HEK293 (cell line): ENCODE measurements around the gene AVEN.

Experiments used
- CTCF ChIA-PET: fragments of 350-600 bp; formaldehyde crosslinking; extraction: SDS; loops from one replicate; lab custom pipeline; 2021; ENCODE audit warnings: antibody characterized with exemption; lab: Yijun Ruan, JAX
- POLR2A ChIA-PET: fragments of 300-600 bp; formaldehyde crosslinking; extraction: SDS; loops from one replicate; lab custom pipeline; 2020; ENCODE audit warnings: antibody characterized with exemption, inconsistent platforms; lab: Yijun Ruan, JAX
- H3K27ac ChIP-seq: fragments of 200-500 bp; sonication (Bioruptor generic); 2 replicates; pipeline ENCODE4 v1.5.1; 2014; ENCODE audit warnings: low read depth, low read length, control low read depth, inconsistent platforms; ENCODE audit errors: extremely low read depth
- H3K36me3 ChIP-seq, 2 experiments: fragments of 200-500 bp in 1 of 2; sonication (Bioruptor generic) in 1 of 2; 1 replicate in 1 of 2; 2 replicates in 1 of 2; pipeline ENCODE4 v1.5.1; 2014 to 2017; ENCODE audit warnings: inconsistent platforms in 2 of 2, low read length in 2 of 2; ENCODE audit not compliant: control insufficient read depth in 2 of 2, insufficient read depth in 1 of 2
- H3K4me1 ChIP-seq: fragments of 200-500 bp; sonication (Bioruptor generic); 2 replicates; pipeline ENCODE4 v1.5.1; 2014; ENCODE audit warnings: mild to moderate bottlenecking, low read length, inconsistent platforms; ENCODE audit not compliant: control insufficient read depth, insufficient read depth
- H3K4me3 ChIP-seq: 2 replicates; pipeline ENCODE4 v1.5.1; 2011; ENCODE audit warnings: low read depth, mild to moderate bottlenecking, control low read depth, low read length, moderate library complexity
- H3K9me3 ChIP-seq: fragments of 200-500 bp; sonication (Bioruptor generic); 2 replicates; pipeline ENCODE4 v1.5.1; 2014; ENCODE audit warnings: low read depth, low read length, inconsistent platforms; ENCODE audit not compliant: control insufficient read depth, insufficient read depth
- BCL11A ChIP-seq: fragments of 450-650 bp; formaldehyde crosslinking; IDR thresholded peaks from 2 replicates; pipeline ENCODE4 v1.5.1; 2016; ENCODE audit warnings: low read depth, missing biosample characterization, missing genetic modification characterization
- EGR2 ChIP-seq: fragments of 450-650 bp; formaldehyde crosslinking; IDR thresholded peaks from 2 replicates; pipeline ENCODE4 v1.5.1; 2016; ENCODE audit warnings: low read depth, missing biosample characterization, missing genetic modification characterization
- GLI4 ChIP-seq: fragments of 450-650 bp; formaldehyde crosslinking; IDR thresholded peaks from 2 replicates; pipeline ENCODE4 v1.5.1; 2016; ENCODE audit warnings: missing biosample characterization, missing genetic modification characterization
- GLIS1 ChIP-seq: fragments of 450-650 bp; formaldehyde crosslinking; IDR thresholded peaks from 2 replicates; pipeline ENCODE4 v1.5.1; 2016; ENCODE audit warnings: missing biosample characterization, missing genetic modification characterization
- GLIS2 ChIP-seq: fragments of 450-650 bp; formaldehyde crosslinking; IDR thresholded peaks from 2 replicates; pipeline ENCODE4 v1.5.1; 2016; ENCODE audit warnings: missing biosample characterization, missing genetic modification characterization
- KLF1 ChIP-seq: fragments of 450-650 bp; formaldehyde crosslinking; IDR thresholded peaks from 2 replicates; pipeline ENCODE4 v1.5.1; 2016; ENCODE audit warnings: missing biosample characterization, missing genetic modification characterization
- KLF10 ChIP-seq: fragments of 450-650 bp; IDR thresholded peaks from 2 replicates; pipeline ENCODE4 v1.5.1; 2018; ENCODE audit warnings: missing biosample characterization, mild to moderate bottlenecking, missing genetic modification characterization
- KLF7 ChIP-seq: fragments of 450-650 bp; formaldehyde crosslinking; IDR thresholded peaks from 2 replicates; pipeline ENCODE4 v1.5.1; 2016; ENCODE audit warnings: missing biosample characterization, missing genetic modification characterization, borderline replicate concordance
- KLF9 ChIP-seq: fragments of 450-650 bp; formaldehyde crosslinking; IDR thresholded peaks from 2 replicates; pipeline ENCODE4 v1.5.1; 2016; ENCODE audit warnings: missing biosample characterization, missing genetic modification characterization, low read depth
- SP2 ChIP-seq: fragments of 450-650 bp; formaldehyde crosslinking; IDR thresholded peaks from 2 replicates; pipeline ENCODE4 v1.5.1; 2016; ENCODE audit warnings: missing biosample characterization, missing genetic modification characterization
- SP3 ChIP-seq: fragments of 450-650 bp; formaldehyde crosslinking; IDR thresholded peaks from 2 replicates; pipeline ENCODE4 v1.5.1; 2016; ENCODE audit warnings: missing biosample characterization, missing genetic modification characterization
- SP7 ChIP-seq: fragments of 450-650 bp; formaldehyde crosslinking; IDR thresholded peaks from 2 replicates; pipeline ENCODE4 v1.5.1; 2016; ENCODE audit warnings: missing biosample characterization, missing genetic modification characterization
- ZEB2 ChIP-seq: fragments of 450-650 bp; formaldehyde crosslinking; IDR thresholded peaks from 2 replicates; pipeline ENCODE4 v1.5.1; 2016; ENCODE audit warnings: missing biosample characterization, missing genetic modification characterization
- ZFHX2 ChIP-seq: fragments of 450-650 bp; formaldehyde crosslinking; conservative IDR thresholded peaks from 2 replicates; pipeline ENCODE4 v1.5.1; 2016; ENCODE audit warnings: missing biosample characterization, missing genetic modification characterization
- ZIC2 ChIP-seq: fragments of 450-650 bp; formaldehyde crosslinking; IDR thresholded peaks from 2 replicates; pipeline ENCODE4 v1.5.1; 2016; ENCODE audit warnings: missing biosample characterization, missing genetic modification characterization
- ZNF112 ChIP-seq: fragments of 450-650 bp; formaldehyde crosslinking; IDR thresholded peaks from 2 replicates; pipeline ENCODE4 v1.5.0; 2017; ENCODE audit warnings: missing biosample characterization, missing genetic modification characterization
- ZNF146 ChIP-seq: fragments of 450-650 bp; formaldehyde crosslinking; IDR thresholded peaks from 2 replicates; pipeline ENCODE4 v1.5.1; 2016; ENCODE audit warnings: missing biosample characterization, missing genetic modification characterization
- ZNF19 ChIP-seq: fragments of 450-650 bp; formaldehyde crosslinking; IDR thresholded peaks from 2 replicates; pipeline ENCODE4; 2016; ENCODE audit warnings: missing biosample characterization, missing genetic modification characterization, low read depth
- ZNF214 ChIP-seq: fragments of 450-650 bp; formaldehyde crosslinking; IDR thresholded peaks from 2 replicates; pipeline ENCODE4 v1.5.1; 2017; ENCODE audit warnings: missing biosample characterization, mild to moderate bottlenecking, missing genetic modification characterization, borderline replicate concordance
- ZNF24 ChIP-seq: fragments of 450-650 bp; formaldehyde crosslinking; IDR thresholded peaks from 2 replicates; pipeline ENCODE4 v1.5.1; 2016; ENCODE audit warnings: missing biosample characterization, missing genetic modification characterization
- ZNF324 ChIP-seq: fragments of 450-650 bp; formaldehyde crosslinking; IDR thresholded peaks from 2 replicates; pipeline ENCODE4 v1.5.1; 2016; ENCODE audit warnings: missing biosample characterization, missing genetic modification characterization
- ZNF335 ChIP-seq: fragments of 450-650 bp; formaldehyde crosslinking; conservative IDR thresholded peaks from 2 replicates; pipeline ENCODE4 v1.5.1; 2016; ENCODE audit warnings: missing biosample characterization, missing genetic modification characterization
- ZNF416 ChIP-seq: fragments of 450-650 bp; formaldehyde crosslinking; IDR thresholded peaks from 2 replicates; pipeline ENCODE4 v1.5.1; 2016; ENCODE audit warnings: missing biosample characterization, missing genetic modification characterization
- ZNF433 ChIP-seq: fragments of 450-650 bp; formaldehyde crosslinking; IDR thresholded peaks from 2 replicates; pipeline ENCODE4 v1.5.1; 2016; ENCODE audit warnings: missing biosample characterization, missing genetic modification characterization, low read depth
- ZNF560 ChIP-seq: fragments of 450-650 bp; formaldehyde crosslinking; IDR thresholded peaks from 2 replicates; pipeline ENCODE4 v1.5.1; 2017; ENCODE audit warnings: missing biosample characterization, missing genetic modification characterization, borderline replicate concordance
- ZNF658 ChIP-seq: fragments of 450-650 bp; formaldehyde crosslinking; IDR thresholded peaks from 2 replicates; pipeline ENCODE4; 2016; ENCODE audit warnings: missing biosample characterization, missing genetic modification characterization
- ZNF776 ChIP-seq: fragments of 450-650 bp; formaldehyde crosslinking; IDR thresholded peaks from 2 replicates; pipeline ENCODE4 v1.5.0; 2017; ENCODE audit warnings: missing biosample characterization, missing genetic modification characterization, borderline replicate concordance
- ZSCAN16 ChIP-seq: fragments of 450-650 bp; formaldehyde crosslinking; IDR thresholded peaks from 2 replicates; pipeline ENCODE4 v1.5.1; 2016; ENCODE audit warnings: missing biosample characterization, missing genetic modification characterization
- ZSCAN23 ChIP-seq: fragments of 450-650 bp; formaldehyde crosslinking; IDR thresholded peaks from 2 replicates; pipeline ENCODE4 v1.5.1; 2016; ENCODE audit warnings: missing biosample characterization, missing genetic modification characterization
- TF ChIP-seq, protein P1 (sequence below): fragments of 450-650 bp; formaldehyde crosslinking; IDR thresholded peaks from 2 replicates; pipeline ENCODE4 v1.5.1; 2017; ENCODE audit warnings: missing biosample characterization, mild to moderate bottlenecking, missing genetic modification characterization, moderate library complexity
- TF ChIP-seq, protein P2 (sequence below): fragments of 450-650 bp; formaldehyde crosslinking; IDR thresholded peaks from 2 replicates; pipeline ENCODE4 v1.5.1; 2016; ENCODE audit warnings: missing biosample characterization, missing genetic modification characterization
- TF ChIP-seq, protein P3 (sequence below): fragments of 450-650 bp; formaldehyde crosslinking; IDR thresholded peaks from 2 replicates; pipeline ENCODE4 v1.5.1; 2016; ENCODE audit warnings: missing biosample characterization, missing genetic modification characterization

AVEN gene

DNA sequence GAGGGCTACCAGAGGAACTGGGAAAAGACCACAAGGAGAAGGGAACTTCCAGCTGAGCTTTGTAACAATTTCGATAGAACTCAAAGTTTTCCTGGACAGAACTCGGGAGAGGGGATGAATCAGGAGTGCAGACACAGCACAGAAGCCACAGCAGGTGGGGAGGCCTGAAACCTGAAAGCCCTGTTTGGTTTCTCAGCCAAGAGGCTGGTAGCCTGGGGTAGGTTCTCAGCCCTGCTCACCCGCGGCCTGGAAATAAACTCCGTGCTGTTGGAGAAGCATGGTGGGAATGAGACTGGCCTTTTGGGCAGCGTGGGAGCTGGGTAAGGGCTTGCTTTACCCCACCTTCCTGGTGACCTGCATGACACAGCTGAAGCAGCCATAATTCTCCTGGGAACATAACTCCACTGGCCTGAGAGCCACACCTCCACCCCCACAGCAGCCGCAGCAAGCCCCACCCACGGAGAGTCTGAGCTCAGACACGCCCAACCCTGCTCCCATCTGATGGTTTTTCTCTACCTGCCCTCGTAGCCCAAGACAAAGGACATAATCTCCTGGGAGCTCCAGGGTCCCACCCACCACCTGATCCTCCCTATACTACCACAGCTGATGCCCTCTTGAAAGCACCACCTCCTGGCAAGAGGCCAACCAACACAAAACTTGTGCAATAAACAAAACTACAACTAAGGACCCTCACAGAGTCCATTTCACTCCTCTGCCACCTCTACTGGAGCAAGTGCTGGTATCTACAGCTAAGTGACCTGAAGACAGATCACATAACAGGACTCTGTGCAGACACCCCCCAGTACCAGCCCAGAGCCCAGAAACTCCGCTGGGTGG is 123.2 kb downstream of the AVEN start:
- TF ChIP-seq GLIS1 (peak; percentile 38; the same call in 1 of the 2 replicates), KLF7 (no peak), ZIC2 (tag by site-specific recombination) (peak; percentile 54), ZNF335 (0 out of 2 replicates have a peak, but pooled peaks have one; percentile 18), ZNF19 (tag by site-specific recombination) (no peak), ZNF658 (no peak), EGR2 (peak; percentile 91), ZNF416 (tag by site-specific recombination) (no peak), ZNF776 (tag by site-specific recombination) (no peak), ZSCAN23 (tag by site-specific recombination) (no peak), ZNF146 (tag by site-specific recombination) (no peak), KLF1 (tag by site-specific recombination) (peak; percentile 86), GLIS2 (tag by site-specific recombination) (peak; percentile 54; the same call in 1 of the 2 replicates), BCL11A (tag by site-specific recombination) (no peak), ZNF214 (tag by site-specific recombination) (no peak), ZFHX2 (tag by site-specific recombination) (peak; percentile 89), SP2 (tag by site-specific recombination) (peak; percentile 28), KLF10 (peak; percentile 39; the same call in 1 of the 2 replicates), ZNF433 (tag by site-specific recombination) (no peak), SP3 (peak; percentile 28; the same call in 1 of the 2 replicates), ZNF560 (no peak), SP7 (tag by site-specific recombination) (peak; percentile 32; the same call in 1 of the 2 replicates), ZNF324 (tag by site-specific recombination) (no peak), ZSCAN16 (no peak), ZNF112 (tag by site-specific recombination) (no peak), ZEB2 (0 out of 2 replicates have a peak, but pooled peaks have one; percentile 16), GLI4 (tag by site-specific recombination) (no peak), ZNF24 (no peak), KLF9 (tag by site-specific recombination) (peak; percentile 78)
- TF ChIP-seq, protein P1, sequence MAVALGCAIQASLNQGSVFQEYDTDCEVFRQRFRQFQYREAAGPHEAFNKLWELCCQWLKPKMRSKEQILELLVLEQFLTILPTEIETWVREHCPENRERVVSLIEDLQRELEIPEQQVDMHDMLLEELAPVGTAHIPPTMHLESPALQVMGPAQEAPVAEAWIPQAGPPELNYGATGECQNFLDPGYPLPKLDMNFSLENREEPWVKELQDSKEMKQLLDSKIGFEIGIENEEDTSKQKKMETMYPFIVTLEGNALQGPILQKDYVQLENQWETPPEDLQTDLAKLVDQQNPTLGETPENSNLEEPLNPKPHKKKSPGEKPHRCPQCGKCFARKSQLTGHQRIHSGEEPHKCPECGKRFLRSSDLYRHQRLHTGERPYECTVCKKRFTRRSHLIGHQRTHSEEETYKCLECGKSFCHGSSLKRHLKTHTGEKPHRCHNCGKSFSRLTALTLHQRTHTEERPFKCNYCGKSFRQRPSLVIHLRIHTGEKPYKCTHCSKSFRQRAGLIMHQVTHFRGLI = peak; percentile 83
- TF ChIP-seq, protein P2, sequence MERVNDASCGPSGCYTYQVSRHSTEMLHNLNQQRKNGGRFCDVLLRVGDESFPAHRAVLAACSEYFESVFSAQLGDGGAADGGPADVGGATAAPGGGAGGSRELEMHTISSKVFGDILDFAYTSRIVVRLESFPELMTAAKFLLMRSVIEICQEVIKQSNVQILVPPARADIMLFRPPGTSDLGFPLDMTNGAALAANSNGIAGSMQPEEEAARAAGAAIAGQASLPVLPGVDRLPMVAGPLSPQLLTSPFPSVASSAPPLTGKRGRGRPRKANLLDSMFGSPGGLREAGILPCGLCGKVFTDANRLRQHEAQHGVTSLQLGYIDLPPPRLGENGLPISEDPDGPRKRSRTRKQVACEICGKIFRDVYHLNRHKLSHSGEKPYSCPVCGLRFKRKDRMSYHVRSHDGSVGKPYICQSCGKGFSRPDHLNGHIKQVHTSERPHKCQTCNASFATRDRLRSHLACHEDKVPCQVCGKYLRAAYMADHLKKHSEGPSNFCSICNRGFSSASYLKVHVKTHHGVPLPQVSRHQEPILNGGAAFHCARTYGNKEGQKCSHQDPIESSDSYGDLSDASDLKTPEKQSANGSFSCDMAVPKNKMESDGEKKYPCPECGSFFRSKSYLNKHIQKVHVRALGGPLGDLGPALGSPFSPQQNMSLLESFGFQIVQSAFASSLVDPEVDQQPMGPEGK = peak; percentile 59; the same call in 1 of the 2 replicates
- TF ChIP-seq, protein P3, sequence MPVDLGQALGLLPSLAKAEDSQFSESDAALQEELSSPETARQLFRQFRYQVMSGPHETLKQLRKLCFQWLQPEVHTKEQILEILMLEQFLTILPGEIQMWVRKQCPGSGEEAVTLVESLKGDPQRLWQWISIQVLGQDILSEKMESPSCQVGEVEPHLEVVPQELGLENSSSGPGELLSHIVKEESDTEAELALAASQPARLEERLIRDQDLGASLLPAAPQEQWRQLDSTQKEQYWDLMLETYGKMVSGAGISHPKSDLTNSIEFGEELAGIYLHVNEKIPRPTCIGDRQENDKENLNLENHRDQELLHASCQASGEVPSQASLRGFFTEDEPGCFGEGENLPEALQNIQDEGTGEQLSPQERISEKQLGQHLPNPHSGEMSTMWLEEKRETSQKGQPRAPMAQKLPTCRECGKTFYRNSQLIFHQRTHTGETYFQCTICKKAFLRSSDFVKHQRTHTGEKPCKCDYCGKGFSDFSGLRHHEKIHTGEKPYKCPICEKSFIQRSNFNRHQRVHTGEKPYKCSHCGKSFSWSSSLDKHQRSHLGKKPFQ = no peak
- Histone ChIP-seq H3K4me1 (peaks cover 10% of the 10 kb centered on the region), H3K36me3 (no peaks in the 10 kb centered on the region), H3K9me3 (no peaks in the 10 kb centered on the region), H3K4me3 (0 out of 2 replicates have a peak overlapping the region, but pooled peaks have one; percentile 4), H3K27ac (peak overlapping the region; percentile 5; the same call in 1 of the 2 replicates)
- ChIA-PET POLR2A (interaction anchor here (0.8 kb wide), 1 partner anchor 121 kb away, joined by 3 read pairs; no protein-coding TSS in a partner anchor), CTCF (interaction anchor here (0.7 kb wide), 1 partner anchor 78 kb away, joined by 3 read pairs; no protein-coding TSS in a partner anchor)
